HepG2 (cell line): Measurements from ENCODE around the gene SLC35F4. TPM values are rescaled to one million over a fixed set of nuclear protein-coding genes. Genes with fewer than 3 reads are reported as not detected.

ENCODE experiments used
- ATAC-seq: fragments of 200-7000 bp; cut with Tn5 transposase; 3 replicates; pipeline ENCODE4 v1.9.1; 2020; ENCODE audit warnings: mild to moderate bottlenecking, moderate library complexity
- BruUV-seq: library from RNA; stranded (reverse); fragments of 400-500 nt; replicated peaks from 2 replicates; lab custom pipeline; 2021; lab: Mats Ljungman, UMichigan
- CTCF ChIA-PET: fragments of 300-600 bp; formaldehyde crosslinking; extraction: SDS; loops from one replicate; lab custom pipeline; 2021; ENCODE audit warnings: low total read pairs, inconsistent platforms, low intra/inter-chr PET ratio; lab: Yijun Ruan, JAX
- POLR2A ChIA-PET: fragments of 350-600 bp; sonication (Branson Sonifier 250); formaldehyde crosslinking; loops from one replicate; lab custom pipeline; 2020; ENCODE audit warnings: antibody characterized with exemption, inconsistent platforms; lab: Yijun Ruan, JAX
- DNase-seq: peaks from one replicate; pipeline ENCODE4 v3.0.0-alpha.2; 2015; ENCODE audit warnings: low spot score
- FAIRE-seq: peaks from 3 replicates; lab custom pipeline; 2011; peaks lifted over from hg19 to GRCh38; lab: Jason Lieb, UNC
- H2AFZ ChIP-seq: one replicate; pipeline ENCODE4 v1.6.1; 2011; ENCODE audit warnings: low read length, inconsistent platforms
- H3K27ac ChIP-seq: fragments of 300-600 bp; 3 replicates; pipeline ENCODE4 v1.8.0; 2011; ENCODE audit warnings: mixed run types, mild to moderate bottlenecking, mixed read lengths, low read length, inconsistent platforms; ENCODE audit not compliant: insufficient read depth; ENCODE audit errors: extremely low read length
- H3K27me3 ChIP-seq, 2 experiments: fragments of 200-600 bp in 1 of 2; 2 replicates in 1 of 2; 3 replicates in 1 of 2; pipeline versions ENCODE4 v1.6.0 to v1.8.0; 2011; ENCODE audit warnings: low read length in 2 of 2, mild to moderate bottlenecking in 2 of 2, moderate library complexity in 2 of 2, inconsistent platforms in 1 of 2; ENCODE audit not compliant: insufficient read depth in 2 of 2, control insufficient read depth in 1 of 2
- H3K36me3 ChIP-seq, 2 experiments: fragments of 200-600 bp in 1 of 2; replicated peaks in 1 of 2; 2 replicates in 1 of 2; 3 replicates in 1 of 2; pipeline versions ENCODE4 v1.5.1 to v1.8.0; 2011; ENCODE audit warnings: low read length in 2 of 2, inconsistent platforms in 1 of 2; ENCODE audit not compliant: insufficient read depth in 2 of 2, control insufficient read depth in 1 of 2
- H3K4me1 ChIP-seq: 2 replicates; pipeline ENCODE4 v1.5.1; 2012; ENCODE audit warnings: low read length, inconsistent platforms; ENCODE audit not compliant: insufficient read depth
- H3K4me2 ChIP-seq: 2 replicates; pipeline ENCODE4 v1.6.0; 2011; ENCODE audit warnings: low read depth, low read length, inconsistent platforms
- H3K4me3 ChIP-seq, 3 experiments: fragments of 200-600 bp in 1 of 3; sonication (generic), shearing (Covaris generic) in 1 of 3; replicated peaks in 1 of 3; 2 replicates each; pipeline ENCODE4 v1.5.1; 2011 to 2016; ENCODE audit warnings: low read length in 3 of 3, inconsistent platforms in 2 of 3, low read depth in 2 of 3, mild to moderate bottlenecking in 2 of 3, control low read depth in 1 of 3, mixed read lengths in 1 of 3; ENCODE audit not compliant: insufficient read depth in 1 of 3
- H3K79me2 ChIP-seq: one replicate; pipeline ENCODE4 v1.6.1; 2011; ENCODE audit warnings: low read length, inconsistent platforms; ENCODE audit not compliant: insufficient read depth
- H3K9ac ChIP-seq: 2 replicates; pipeline ENCODE4 v1.6.0; 2011; ENCODE audit warnings: mild to moderate bottlenecking, low read depth, low read length, inconsistent platforms; ENCODE audit not compliant: insufficient read depth
- H3K9me3 ChIP-seq: 2 replicates; pipeline ENCODE4 v1.5.1; 2012; ENCODE audit warnings: mild to moderate bottlenecking, low read length
- H4K20me1 ChIP-seq: 2 replicates; pipeline ENCODE4 v1.6.0; 2011; ENCODE audit warnings: inconsistent platforms, mild to moderate bottlenecking, low read length, moderate library complexity; ENCODE audit not compliant: insufficient read depth
- ARID3A ChIP-seq: IDR thresholded peaks from 2 replicates; pipeline ENCODE4 v1.6.1; 2012; ENCODE audit warnings: low read depth, low read length, improper control_type of control experiment
- STAG1 ChIP-seq: sonication (generic); formaldehyde crosslinking; IDR thresholded peaks from 2 replicates; pipeline ENCODE4 v1.4.0; 2020; ENCODE audit warnings: missing genetic modification reagents
- ZNF354B ChIP-seq: sonication (generic); formaldehyde crosslinking; IDR thresholded peaks from 2 replicates; pipeline ENCODE4 v1.8.0; 2022; ENCODE audit warnings: mild to moderate bottlenecking, missing genetic modification reagents
- ZNF768 ChIP-seq: sonication (generic); formaldehyde crosslinking; IDR thresholded peaks from 2 replicates; pipeline ENCODE4 v1.4.0; 2020; ENCODE audit warnings: missing genetic modification reagents
- WGBS: methylation state at CpG from one replicate; pipeline ENCODE4 v1.1.6; 2017; ENCODE audit warnings: low lambda C conversion rate; 5-methylcytosine and 5-hydroxymethylcytosine counted together
- in situ Hi-C: cut with HindIII; loops from 2 replicates; pipeline ENCODE4 v1.10.0; 2017; ENCODE audit warnings: low pct_unique_long_range_greater_than_20kb; ENCODE audit not compliant: extremely low pct_ligation_motif_present
- intact Hi-C: fragments of 100-400 bp; cut with micrococcal nuclease; formaldehyde crosslinking; loops from one replicate; pipeline ENCODE4 v1.10.0; 2022; ENCODE audit not compliant: unreplicated experiment
- polyA plus RNA-seq, 8 experiments: library from polyadenylated mRNA; depleted of rRNA in 3 of 8; stranded (reverse) in 7 of 8; unstranded in 1 of 8; fragments of >200 nt; fragmentation: Illumina TruSeq in 4 of 8; extraction: Trizol in 4 of 8; gene quantifications; 2 replicates each; pipeline versions ENCODE4 v1.2.1 to v1.2.3, GENCODE V29; 2011 to 2016; ENCODE audit warnings: low read depth in 4 of 8, missing spikeins in 1 of 8, mixed read lengths in 1 of 8; ENCODE audit not compliant: insufficient read depth in 1 of 8
- total RNA-seq, 5 experiments: library from RNA; depleted of rRNA; stranded (reverse); fragments of >200 nt; fragmentation: Illumina TruSeq; extraction: Trizol; gene quantifications; 2 replicates each; pipeline ENCODE4 v1.2.3, GENCODE V29; 2016; ENCODE audit warnings: low read depth in 1 of 5
- TF ChIP-seq, protein P1 (sequence below): sonication (generic); formaldehyde crosslinking; IDR thresholded peaks from 2 replicates; pipeline ENCODE4 v1.9.0; 2021; ENCODE audit warnings: missing genetic modification reagents, mild to moderate bottlenecking, borderline replicate concordance
- TF ChIP-seq, protein P2 (sequence below): sonication (generic); formaldehyde crosslinking; conservative IDR thresholded peaks from 2 replicates; pipeline ENCODE4 v1.5.0; 2020; ENCODE audit warnings: missing genetic modification reagents
- TF ChIP-seq, protein P3 (sequence below): IDR thresholded peaks from 2 replicates; pipeline ENCODE4 v1.6.1; 2016; ENCODE audit warnings: missing biosample characterization, missing genetic modification reagents, low read depth
- TF ChIP-seq, protein P4 (sequence below): sonication (generic); formaldehyde crosslinking; IDR thresholded peaks from 2 replicates; pipeline ENCODE4 v1.5.0; 2020; ENCODE audit warnings: mild to moderate bottlenecking, missing genetic modification reagents, moderate library complexity
- TF ChIP-seq, protein P5 (sequence below): sonication (generic); formaldehyde crosslinking; IDR thresholded peaks from 2 replicates; pipeline ENCODE4 v1.5.0; 2020; ENCODE audit warnings: mild to moderate bottlenecking, low read depth, missing genetic modification reagents, borderline replicate concordance
- TF ChIP-seq, protein P6 (sequence below): sonication (generic); formaldehyde crosslinking; IDR thresholded peaks from 2 replicates; pipeline ENCODE4 v1.5.0; 2020; ENCODE audit warnings: missing genetic modification reagents, mild to moderate bottlenecking, borderline replicate concordance

The SLC35F4 gene
- total and polyA plus RNA-seq, 2 of the 13 experiments (the other 11 are each of a cell fraction or from before 2014, with no cell fraction given) = not detected

DNA sequence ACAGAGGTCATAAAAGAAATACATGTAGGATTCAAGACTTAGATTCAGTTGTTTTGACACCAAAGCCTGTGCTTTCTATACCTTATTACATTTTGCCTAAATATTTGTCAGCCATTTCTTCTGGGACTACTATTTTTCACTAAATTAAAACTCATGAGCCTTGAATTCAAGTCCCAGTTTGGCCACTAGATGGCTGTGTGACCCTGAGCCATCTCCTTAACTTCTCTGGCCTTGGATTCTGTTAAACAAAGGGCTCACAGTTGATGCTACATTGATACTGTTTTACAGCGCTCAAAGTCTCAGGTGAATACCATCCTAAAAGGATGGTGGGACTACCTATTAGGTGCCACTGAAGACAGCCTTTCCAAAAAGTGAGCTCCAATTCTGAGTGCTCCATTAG lies 332.7 kb downstream of the SLC35F4 start:
- intact Hi-C loops = no loop called here
- TF ChIP-seq ZNF354B (CRISPR knock-in tag) (no peak), ZNF768 (peak; percentile 56; the same call in 1 of the 2 replicates), STAG1 (CRISPR knock-in tag) (peak; percentile 53), ARID3A (no peak)
- TF ChIP-seq, protein P1, sequence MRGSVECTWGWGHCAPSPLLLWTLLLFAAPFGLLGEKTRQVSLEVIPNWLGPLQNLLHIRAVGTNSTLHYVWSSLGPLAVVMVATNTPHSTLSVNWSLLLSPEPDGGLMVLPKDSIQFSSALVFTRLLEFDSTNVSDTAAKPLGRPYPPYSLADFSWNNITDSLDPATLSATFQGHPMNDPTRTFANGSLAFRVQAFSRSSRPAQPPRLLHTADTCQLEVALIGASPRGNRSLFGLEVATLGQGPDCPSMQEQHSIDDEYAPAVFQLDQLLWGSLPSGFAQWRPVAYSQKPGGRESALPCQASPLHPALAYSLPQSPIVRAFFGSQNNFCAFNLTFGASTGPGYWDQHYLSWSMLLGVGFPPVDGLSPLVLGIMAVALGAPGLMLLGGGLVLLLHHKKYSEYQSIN (CRISPR knock-in tag) = no peak
- TF ChIP-seq, protein P2, sequence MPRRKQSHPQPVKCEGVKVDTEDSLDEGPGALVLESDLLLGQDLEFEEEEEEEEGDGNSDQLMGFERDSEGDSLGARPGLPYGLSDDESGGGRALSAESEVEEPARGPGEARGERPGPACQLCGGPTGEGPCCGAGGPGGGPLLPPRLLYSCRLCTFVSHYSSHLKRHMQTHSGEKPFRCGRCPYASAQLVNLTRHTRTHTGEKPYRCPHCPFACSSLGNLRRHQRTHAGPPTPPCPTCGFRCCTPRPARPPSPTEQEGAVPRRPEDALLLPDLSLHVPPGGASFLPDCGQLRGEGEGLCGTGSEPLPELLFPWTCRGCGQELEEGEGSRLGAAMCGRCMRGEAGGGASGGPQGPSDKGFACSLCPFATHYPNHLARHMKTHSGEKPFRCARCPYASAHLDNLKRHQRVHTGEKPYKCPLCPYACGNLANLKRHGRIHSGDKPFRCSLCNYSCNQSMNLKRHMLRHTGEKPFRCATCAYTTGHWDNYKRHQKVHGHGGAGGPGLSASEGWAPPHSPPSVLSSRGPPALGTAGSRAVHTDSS (CRISPR knock-in tag) = no peak
- TF ChIP-seq, protein P3, sequence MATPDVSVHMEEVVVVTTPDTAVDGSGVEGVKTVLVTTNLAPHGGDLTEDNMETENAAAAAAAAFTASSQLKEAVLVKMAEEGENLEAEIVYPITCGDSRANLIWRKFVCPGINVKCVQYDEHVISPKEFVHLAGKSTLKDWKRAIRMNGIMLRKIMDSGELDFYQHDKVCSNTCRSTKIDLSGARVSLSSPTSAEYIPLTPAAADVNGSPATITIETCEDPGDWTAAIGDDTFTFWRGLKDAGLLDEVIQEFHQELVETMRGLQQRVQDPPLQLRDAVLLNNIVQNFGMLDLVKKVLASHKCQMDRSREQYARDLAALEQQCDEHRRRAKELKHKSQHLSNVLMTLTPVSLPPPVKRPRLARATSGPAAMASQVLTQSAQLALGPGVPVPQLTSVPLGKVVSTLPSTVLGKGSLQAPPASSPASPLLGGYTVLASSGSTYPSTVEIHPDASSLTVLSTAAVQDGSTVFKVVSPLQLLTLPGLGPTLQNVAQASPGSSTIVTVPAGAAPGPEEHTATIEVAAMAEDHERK (CRISPR knock-in tag) = no peak
- TF ChIP-seq, protein P4, sequence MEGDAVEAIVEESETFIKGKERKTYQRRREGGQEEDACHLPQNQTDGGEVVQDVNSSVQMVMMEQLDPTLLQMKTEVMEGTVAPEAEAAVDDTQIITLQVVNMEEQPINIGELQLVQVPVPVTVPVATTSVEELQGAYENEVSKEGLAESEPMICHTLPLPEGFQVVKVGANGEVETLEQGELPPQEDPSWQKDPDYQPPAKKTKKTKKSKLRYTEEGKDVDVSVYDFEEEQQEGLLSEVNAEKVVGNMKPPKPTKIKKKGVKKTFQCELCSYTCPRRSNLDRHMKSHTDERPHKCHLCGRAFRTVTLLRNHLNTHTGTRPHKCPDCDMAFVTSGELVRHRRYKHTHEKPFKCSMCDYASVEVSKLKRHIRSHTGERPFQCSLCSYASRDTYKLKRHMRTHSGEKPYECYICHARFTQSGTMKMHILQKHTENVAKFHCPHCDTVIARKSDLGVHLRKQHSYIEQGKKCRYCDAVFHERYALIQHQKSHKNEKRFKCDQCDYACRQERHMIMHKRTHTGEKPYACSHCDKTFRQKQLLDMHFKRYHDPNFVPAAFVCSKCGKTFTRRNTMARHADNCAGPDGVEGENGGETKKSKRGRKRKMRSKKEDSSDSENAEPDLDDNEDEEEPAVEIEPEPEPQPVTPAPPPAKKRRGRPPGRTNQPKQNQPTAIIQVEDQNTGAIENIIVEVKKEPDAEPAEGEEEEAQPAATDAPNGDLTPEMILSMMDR (CRISPR knock-in tag) = peak; percentile 44
- TF ChIP-seq, protein P5, sequence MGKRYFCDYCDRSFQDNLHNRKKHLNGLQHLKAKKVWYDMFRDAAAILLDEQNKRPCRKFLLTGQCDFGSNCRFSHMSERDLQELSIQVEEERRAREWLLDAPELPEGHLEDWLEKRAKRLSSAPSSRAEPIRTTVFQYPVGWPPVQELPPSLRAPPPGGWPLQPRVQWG = no peak
- TF ChIP-seq, protein P6, sequence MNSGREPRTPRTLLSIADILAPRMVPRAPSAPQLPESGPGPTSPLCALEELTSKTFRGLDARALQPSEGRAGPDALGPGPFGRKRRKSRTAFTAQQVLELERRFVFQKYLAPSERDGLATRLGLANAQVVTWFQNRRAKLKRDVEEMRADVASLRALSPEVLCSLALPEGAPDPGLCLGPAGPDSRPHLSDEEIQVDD (CRISPR knock-in tag) = no peak
- no peaks in the 10 kb centered on the region for H3K9me3 ChIP-seq
- H3K4me1 ChIP-seq = no peaks in the 10 kb centered on the region
- no peak overlapping the region for H3K27ac ChIP-seq
- no peak overlapping the region for H2AFZ ChIP-seq
- DNase-seq = peak; percentile 12
- H3K27me3 ChIP-seq = no peaks in the 10 kb centered on the region
- POLR2A ChIA-PET = no interaction called here
- no peaks in the 10 kb centered on the region for H3K36me3 ChIP-seq
- no peak for ATAC-seq
- H3K9ac ChIP-seq = no peak overlapping the region
- 0% methylated on average over 1 of the region's 1 CpG for WGBS
- in situ Hi-C loops = no loop called here
- H3K79me2 ChIP-seq = no peaks in the 10 kb centered on the region
- CTCF ChIA-PET = no interaction called here
- no peaks in the 10 kb centered on the region for H4K20me1 ChIP-seq
- H3K4me3 ChIP-seq = no peak overlapping the region
- no peak for FAIRE-seq
- no peak overlapping the region for H3K4me2 ChIP-seq
- BruUV-seq = no TSS peak
